ENCODE data around the gene NYNRIN.
"Not testable (repeated sequence)": the region's sequence is repeated elsewhere in the genome, so short reads cannot be mapped to it uniquely, and the experiment has no call there.

Gene NYNRIN

DNA sequence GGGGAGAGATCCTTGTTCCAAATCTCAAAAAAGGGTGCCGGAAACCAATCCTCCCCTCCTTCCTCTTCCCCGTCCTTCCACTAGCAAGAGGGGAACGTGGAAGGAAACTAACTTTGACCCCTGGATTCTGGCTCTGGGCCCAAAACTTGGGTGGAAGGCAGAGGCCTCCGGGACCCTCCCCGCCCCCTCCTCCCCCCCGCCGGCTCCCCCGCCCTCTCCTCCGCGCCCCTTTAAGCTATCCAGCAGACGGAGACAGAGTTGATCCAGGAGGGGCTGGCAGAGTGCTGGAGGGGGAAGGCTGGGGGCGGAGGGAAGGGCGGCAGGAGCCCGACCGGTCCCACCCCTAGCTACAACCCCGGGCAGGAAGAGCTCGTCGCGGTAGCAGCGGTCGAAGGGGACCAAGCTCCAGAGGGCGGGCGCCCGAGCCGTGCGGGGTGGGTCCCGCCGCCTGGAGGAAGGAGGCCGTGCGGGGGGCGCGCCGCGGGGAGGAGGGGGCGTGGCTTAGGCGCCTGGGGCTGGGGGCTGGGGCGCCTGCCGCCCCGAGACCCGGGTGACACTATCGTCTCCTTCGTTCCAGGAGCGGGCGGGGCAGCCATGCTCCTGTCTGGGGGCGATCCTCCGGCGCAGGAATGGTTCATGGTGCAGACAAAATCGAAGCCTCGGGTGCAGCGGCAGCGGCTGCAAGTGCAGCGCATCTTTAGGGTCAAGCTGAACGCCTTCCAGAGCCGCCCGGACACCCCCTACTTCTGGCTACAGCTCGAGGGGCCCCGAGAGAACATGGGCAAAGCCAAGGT is at the start of gene NYNRIN:
TSS of gene NYNRIN (plus strand) at position 351 of the 794 bp plus-strand sequence. CDS start at position 595, 244 bp downstream.
- no peak for DNase-seq

GRCh38 chr14:24349742-24350141 is 49.1 kb upstream of the NYNRIN start:
- DNase-seq, result no peak

DNA sequence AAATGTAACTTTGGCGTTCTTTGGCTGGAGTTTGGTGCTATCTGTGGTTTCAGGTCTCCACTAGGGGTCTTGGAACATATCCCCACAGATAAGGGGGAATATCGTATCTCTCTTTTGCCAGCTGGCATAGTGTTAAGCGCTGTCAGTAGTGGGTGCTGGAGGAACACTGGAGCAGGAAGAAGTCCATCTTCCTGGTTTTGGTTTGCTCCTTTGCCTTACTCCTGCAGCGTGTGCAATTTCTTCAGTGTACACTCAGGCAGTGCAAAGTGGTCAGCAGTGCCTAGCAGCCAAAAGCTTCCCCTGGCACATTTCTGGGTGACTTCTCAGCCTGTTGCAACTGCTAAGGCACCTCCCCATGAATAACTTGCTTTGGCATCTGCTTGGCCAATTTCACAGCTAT is 47.3 kb upstream of the NYNRIN start:
- DNase-seq, result no peak

DNA sequence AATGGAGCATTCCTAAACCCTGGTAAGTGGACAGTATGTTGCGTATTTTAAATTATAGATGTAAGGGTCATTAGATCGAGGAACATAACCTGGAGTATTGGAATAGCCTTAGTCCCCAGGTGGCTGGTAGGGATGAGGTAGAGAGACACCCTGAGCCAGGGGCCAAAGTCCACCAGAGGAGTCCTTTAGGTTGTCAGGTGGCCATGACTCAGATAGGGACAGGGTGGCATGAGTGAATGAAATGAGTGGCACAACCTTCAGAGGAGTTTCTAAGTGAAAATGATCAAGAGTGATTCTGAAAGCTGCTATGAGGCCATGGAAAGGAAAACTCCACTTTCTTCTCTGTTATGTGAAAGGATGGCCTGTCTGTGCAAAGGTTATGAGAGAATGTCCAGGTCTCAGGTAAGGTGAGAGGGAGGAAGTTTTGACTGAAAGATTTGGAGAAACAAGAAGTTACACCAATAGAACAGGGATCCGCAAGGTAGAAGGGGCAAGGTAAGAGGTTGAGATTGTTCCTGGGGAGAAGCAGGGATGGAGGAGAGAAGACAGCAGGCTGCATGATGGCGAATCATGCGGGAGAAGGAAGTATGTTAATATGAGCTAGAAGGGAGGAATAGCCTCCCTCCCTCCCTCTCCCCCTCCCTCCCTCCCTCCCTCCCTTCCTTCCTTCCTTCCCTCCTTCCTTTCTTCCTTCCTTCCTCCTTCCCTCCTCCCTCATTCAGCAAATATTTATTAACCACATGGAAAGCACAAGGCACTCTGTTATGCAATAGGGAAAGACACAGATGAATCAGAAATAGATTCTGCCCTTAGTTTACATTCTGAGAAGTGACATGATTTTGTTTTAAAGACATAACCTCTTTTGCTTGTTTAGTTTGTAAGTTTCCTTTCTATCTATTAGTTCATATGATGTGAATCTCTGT is 45.0 kb upstream of the NYNRIN start:
- no peak for DNase-seq

DNA sequence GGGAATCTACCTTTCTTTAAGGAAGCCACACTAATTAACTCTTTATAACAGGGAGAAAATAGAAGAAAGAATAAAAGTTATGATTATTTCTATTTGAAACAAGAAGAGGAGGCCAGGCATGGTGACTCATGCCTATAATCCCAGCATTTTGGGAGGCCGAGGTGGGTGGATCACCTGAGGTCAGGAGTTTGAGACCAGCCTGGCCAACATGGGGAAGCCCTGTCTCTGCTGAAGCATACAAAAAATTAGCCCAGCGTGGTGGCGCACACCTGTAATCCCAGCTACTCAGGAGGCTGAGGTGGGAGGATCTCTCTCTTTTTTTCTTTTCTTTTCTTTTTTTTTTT is 44.3 kb upstream of the NYNRIN start:
- DNase-seq, result not testable (repeated sequence)

GRCh38 chr14:24355009-24355408 is 43.8 kb upstream of the NYNRIN start:
- DNase-seq, result no peak

- DNase-seq, result no peak
These were observed 42.6 kb upstream of the NYNRIN start for GRCh38 chr14:24356208-24356607.

- DNase-seq, result no peak
These were observed 38.5 kb upstream of the NYNRIN start for GRCh38 chr14:24360281-24360680.

DNA sequence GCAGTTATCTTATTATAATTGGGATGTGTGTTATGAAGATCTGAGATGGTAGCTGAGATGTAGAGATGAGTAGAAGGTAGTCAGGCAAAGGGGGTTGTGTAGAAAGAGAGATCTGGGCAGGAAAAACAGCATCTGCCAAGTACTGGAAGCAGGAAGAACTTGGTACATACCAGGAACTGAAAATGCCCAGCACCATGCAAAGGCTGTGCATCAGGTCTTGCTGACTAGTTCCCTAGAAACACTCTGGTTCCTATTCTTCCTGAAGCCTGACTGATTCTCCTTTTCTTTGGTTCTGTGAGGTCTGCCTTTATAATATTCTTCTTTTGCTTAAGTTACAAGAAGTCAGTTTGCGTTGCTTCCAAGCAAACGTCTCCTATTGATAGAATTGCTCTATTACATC is 37.5 kb upstream of the NYNRIN start:
- DNase-seq, result no peak

DNA sequence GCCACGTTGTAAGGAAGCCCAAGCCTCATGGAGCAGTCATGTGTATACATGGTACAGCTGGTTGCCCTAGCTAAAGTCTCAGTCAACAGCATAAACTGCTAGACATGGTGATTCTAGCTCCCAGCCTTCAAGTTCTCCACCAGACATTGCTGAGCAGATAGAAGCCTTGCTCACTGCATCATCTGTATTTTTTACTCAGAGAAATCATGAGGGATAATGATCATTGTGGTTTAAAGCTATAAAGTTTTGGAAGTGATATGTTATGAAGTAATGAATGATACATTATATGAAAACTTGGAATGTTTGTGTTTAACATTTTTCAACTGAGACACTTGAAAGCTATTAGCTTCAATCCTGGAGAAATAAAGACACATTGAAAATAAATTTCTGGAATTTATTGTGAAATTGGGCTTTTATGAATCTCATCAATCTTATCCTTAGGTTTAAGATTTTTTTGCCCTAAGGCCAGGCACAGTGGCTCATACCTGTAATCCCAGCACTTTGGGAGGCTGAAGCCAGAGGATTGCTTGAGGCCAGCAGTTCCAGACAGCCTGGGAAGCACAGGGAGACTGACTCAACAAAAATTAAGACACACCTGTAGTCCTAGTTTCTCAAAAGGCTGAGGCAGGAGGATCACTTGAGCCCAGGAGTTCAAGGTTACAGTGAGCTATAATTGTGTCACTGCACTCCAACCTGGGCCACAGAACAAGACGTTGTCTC is 36.4 kb upstream of the NYNRIN start:
- no peak for DNase-seq

DNA sequence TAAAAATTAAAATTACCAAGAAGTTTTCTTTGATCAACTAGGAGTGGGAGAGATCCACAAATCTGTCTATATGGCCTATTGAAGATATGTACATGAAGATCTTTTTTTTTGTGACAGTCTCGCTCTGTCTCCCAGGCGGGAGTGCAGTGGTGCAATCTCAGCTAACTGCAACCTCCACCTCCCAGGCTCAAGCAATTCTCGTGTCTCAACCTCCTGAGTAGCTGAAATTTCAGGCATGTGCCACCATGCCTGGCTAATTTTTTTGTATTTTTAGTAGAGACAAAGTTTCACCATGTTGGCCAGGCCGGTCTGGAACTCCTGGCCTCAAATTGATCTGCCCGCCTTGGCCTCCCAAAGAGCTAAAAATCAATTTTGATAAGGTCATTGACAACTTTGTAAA is 35.4 kb upstream of the NYNRIN start:
- DNase-seq, result no peak

- no peak for DNase-seq
These were observed 34.0 kb upstream of the NYNRIN start for GRCh38 chr14:24364841-24365240.

DNA sequence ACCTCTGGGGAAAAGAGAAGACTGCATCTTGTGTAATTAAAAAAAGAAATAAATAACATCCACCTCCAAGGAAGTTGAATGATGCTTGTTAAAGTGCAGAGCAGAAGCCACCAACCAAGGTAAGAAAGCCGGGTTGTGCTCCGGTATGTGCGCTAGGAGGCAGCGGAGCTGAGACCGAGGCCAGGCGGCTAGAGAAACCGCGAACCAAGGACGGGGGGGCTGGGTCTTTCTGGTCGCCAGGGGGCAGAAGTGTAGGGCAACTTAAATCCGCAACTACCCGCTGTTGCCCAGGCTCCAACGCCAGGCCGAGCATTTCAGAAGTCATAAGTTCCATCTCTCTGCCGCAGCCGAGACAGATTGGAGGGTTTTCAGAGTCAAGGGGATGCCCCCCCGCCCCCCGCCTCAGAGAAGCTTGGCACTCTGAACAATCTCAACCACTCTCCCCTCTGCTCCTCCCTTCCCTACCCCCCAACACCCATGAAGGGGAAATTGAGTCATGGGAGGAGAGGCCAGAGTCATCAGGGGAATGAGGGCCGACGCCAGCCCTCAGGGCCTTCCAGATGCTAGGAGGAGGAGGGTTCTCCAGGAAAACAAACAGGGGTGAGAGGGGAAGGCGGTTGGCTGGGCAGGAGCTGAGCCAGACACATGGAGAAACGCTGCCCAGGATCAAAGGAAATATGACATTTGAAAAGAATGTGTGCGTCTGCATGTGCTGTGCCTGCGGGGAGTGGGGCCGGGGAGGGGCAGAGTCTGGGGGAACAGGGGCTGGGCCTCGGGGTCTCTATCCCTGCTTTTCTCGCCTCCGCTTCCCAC is 33.0 kb upstream of the NYNRIN start:
- DNase-seq, result peak; percentile 86

- no peak for DNase-seq
These were observed 32.4 kb upstream of the NYNRIN start for GRCh38 chr14:24366413-24366720.

- DNase-seq, result peak; percentile 78
These were observed 31.9 kb upstream of the NYNRIN start for GRCh38 chr14:24366721-24367513.

DNA sequence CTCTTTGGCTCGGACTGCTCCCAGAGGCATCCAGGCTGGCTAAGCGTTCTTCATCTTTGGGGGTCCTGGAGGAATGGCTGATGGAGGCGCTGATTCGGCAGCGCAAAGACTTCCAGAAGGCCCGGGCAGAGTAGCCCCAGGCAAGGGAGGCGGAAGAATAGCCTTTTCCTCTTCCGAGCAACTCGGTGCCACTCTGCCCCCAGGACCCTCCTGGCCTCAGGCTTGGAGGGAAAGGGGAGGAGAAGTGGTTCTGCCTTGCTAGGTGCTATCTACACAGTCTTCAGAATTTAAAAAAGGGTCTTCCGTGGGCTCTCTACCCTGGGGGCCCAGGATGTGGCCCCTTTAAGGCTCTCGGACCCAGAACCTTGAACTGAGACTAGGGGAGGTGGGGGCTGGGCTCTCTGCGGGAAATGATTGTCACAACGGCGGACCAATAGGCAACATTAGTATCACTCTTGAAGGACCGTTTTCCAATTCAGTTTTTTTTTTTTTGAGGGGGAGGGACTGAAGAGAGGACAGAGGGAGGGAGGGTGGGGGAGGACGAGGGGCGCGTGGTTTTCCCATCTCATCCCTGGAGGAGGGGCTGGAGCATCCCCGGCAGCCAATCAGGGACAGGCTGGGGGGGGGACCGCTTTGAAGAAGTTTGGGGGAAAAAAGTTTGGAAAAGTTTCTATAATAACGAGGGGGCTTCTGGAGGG is 31.1 kb upstream of the NYNRIN start, which contains the start of gene NFATC4:
TSS of gene NFATC4 (plus strand) at position 671 of the 698 bp plus-strand sequence. CDS start 157 bp downstream, outside the sequence.
- DNase-seq, result no peak

- no peak for DNase-seq
These were observed 30.6 kb upstream of the NYNRIN start for GRCh38 chr14:24368212-24368561.

DNA sequence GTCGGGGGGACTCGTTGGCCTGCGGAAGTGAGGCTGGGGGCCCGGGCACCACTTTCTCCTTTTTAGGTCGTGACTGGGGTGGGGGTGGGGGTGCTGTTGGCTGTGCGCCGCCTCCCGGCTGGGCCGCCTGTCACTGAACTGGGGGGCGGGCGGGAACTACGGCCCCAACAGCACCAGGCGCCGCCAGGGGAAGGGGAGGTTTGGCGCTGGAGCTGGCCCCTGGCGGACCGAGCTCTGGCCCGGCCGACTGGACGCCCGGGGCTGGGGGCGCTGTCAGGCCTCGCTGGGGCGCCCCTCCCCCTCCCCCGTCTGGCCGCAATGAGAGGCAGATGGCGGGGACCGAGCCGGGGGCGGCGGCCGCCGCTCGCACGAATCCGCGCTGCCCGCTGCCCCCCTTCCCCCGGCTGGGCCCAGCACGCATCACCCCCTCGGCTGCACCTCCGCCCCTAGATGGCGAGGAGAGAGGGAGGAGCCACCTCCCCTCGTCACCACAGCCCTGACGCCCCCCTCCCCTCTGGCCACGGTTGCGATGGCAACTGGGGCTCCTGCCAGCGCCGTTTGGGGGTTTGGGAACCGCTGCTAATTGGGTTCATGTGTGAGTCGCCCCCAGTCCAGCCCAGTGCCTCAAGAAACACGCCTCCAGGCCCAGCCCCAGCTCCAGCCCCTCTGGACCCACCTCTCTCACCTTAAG is 30.1 kb upstream of the NYNRIN start:
- no peak for DNase-seq

- DNase-seq, result no peak
These were observed 29.3 kb upstream of the NYNRIN start for GRCh38 chr14:24369463-24369862.

DNA sequence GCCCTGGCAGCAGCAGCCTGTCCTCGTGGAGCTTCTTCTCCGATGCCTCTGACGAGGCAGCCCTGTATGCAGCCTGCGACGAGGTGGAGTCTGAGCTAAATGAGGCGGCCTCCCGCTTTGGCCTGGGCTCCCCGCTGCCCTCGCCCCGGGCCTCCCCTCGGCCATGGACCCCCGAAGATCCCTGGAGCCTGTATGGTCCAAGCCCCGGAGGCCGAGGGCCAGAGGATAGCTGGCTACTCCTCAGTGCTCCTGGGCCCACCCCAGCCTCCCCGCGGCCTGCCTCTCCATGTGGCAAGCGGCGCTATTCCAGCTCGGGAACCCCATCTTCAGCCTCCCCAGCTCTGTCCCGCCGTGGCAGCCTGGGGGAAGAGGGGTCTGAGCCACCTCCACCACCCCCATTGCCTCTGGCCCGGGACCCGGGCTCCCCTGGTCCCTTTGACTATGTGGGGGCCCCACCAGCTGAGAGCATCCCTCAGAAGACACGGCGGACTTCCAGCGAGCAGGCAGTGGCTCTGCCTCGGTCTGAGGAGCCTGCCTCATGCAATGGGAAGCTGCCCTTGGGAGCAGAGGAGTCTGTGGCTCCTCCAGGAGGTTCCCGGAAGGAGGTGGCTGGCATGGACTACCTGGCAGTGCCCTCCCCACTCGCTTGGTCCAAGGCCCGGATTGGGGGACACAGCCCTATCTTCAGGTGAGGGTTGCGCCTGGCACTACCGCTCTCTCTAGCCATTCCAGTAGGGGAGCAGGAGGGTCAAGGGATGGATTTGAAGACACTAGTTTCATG is 28.7 kb upstream of the NYNRIN start:
- no peak for DNase-seq

Data from activated CD8-positive, alpha-beta memory T cell treated with anti-CD3 and anti-CD28 coated beads, Interleukin-2, amount 50 U/mL, for 48 hours (primary cell).